ENCODE results near the gene CPNE4.

The CPNE4 gene

GRCh38 chr3:132004571-132004970, 30.2 kb downstream of the CPNE4 start:
- no peak for TF ChIP-seq SPI1 (IDR thresholded peaks at IDR 0.05; ENCODE audit: low read depth, low read length)
- TF ChIP-seq PAX5 (IDR thresholded peaks at IDR 0.05; ENCODE audit: insufficient read depth, low read length, severe bottlenecking): no peak
- TF ChIP-seq TAF1 (IDR thresholded peaks at IDR 0.05; ENCODE audit: low read depth, low read length): no peak
- TF ChIP-seq POLR2AphosphoS5 (IDR thresholded peaks at IDR 0.05; ENCODE audit: low read depth, low read length): no peak
- TF ChIP-seq POU2F2 (IDR thresholded peaks at IDR 0.05; ENCODE audit: low read depth, low read length): no peak
- TF ChIP-seq POLR2A (IDR thresholded peaks at IDR 0.05; ENCODE audit: low read depth, low read length): no peak
- no peak for FAIRE-seq
- no peak for DNase-seq (ENCODE audit: insufficient read length, low spot score)

- DNase-seq (ENCODE audit: insufficient read length, low spot score) (no peak), FAIRE-seq (no peak)
- TF ChIP-seq SPI1 (IDR thresholded peaks at IDR 0.05; ENCODE audit: low read depth, low read length) (no peak), POLR2AphosphoS5 (IDR thresholded peaks at IDR 0.05; ENCODE audit: low read depth, low read length) (no peak), PAX5 (IDR thresholded peaks at IDR 0.05; ENCODE audit: insufficient read depth, low read length, severe bottlenecking) (no peak), POLR2A (IDR thresholded peaks at IDR 0.05; ENCODE audit: low read depth, low read length) (no peak), TAF1 (IDR thresholded peaks at IDR 0.05; ENCODE audit: low read depth, low read length) (no peak), POU2F2 (IDR thresholded peaks at IDR 0.05; ENCODE audit: low read depth, low read length) (no peak)
Observed at GRCh38 chr3:132003685-132004084, 31.1 kb downstream of the CPNE4 start.

GRCh38 chr3:132001999-132002398, 32.8 kb downstream of the CPNE4 start:
- TF ChIP-seq PAX5 (IDR thresholded peaks at IDR 0.05; ENCODE audit: insufficient read depth, low read length, severe bottlenecking): no peak
- TF ChIP-seq POU2F2 (IDR thresholded peaks at IDR 0.05; ENCODE audit: low read depth, low read length): no peak
- no peak for TF ChIP-seq POLR2AphosphoS5 (IDR thresholded peaks at IDR 0.05; ENCODE audit: low read depth, low read length)
- no peak for TF ChIP-seq SPI1 (IDR thresholded peaks at IDR 0.05; ENCODE audit: low read depth, low read length)
- no peak for TF ChIP-seq POLR2A (IDR thresholded peaks at IDR 0.05; ENCODE audit: low read depth, low read length)
- TF ChIP-seq TAF1 (IDR thresholded peaks at IDR 0.05; ENCODE audit: low read depth, low read length): no peak
- FAIRE-seq: no peak
- DNase-seq (ENCODE audit: insufficient read length, low spot score): no peak

- no peak for FAIRE-seq
- TF ChIP-seq TAF1 (IDR thresholded peaks at IDR 0.05; ENCODE audit: low read depth, low read length) (no peak), POLR2A (IDR thresholded peaks at IDR 0.05; ENCODE audit: low read depth, low read length) (no peak), POLR2AphosphoS5 (IDR thresholded peaks at IDR 0.05; ENCODE audit: low read depth, low read length) (no peak), SPI1 (IDR thresholded peaks at IDR 0.05; ENCODE audit: low read depth, low read length) (no peak), POU2F2 (IDR thresholded peaks at IDR 0.05; ENCODE audit: low read depth, low read length) (no peak), PAX5 (IDR thresholded peaks at IDR 0.05; ENCODE audit: insufficient read depth, low read length, severe bottlenecking) (no peak)
Observed at GRCh38 chr3:132001036-132001435, 33.8 kb downstream of the CPNE4 start.

GRCh38 chr3:131998027-131998426, 36.8 kb downstream of the CPNE4 start:
- TF ChIP-seq SPI1 (IDR thresholded peaks at IDR 0.05; ENCODE audit: low read depth, low read length) (no peak), POLR2AphosphoS5 (IDR thresholded peaks at IDR 0.05; ENCODE audit: low read depth, low read length) (no peak), PAX5 (IDR thresholded peaks at IDR 0.05; ENCODE audit: insufficient read depth, low read length, severe bottlenecking) (no peak), TAF1 (IDR thresholded peaks at IDR 0.05; ENCODE audit: low read depth, low read length) (no peak), POLR2A (IDR thresholded peaks at IDR 0.05; ENCODE audit: low read depth, low read length) (no peak), POU2F2 (IDR thresholded peaks at IDR 0.05; ENCODE audit: low read depth, low read length) (no peak)
- FAIRE-seq (no peak), DNase-seq (ENCODE audit: insufficient read length, low spot score) (no peak)

More at GRCh38 chr3:132001036-132001435, 33.8 kb downstream of the CPNE4 start:
- DNase-seq (ENCODE audit: insufficient read length, low spot score): no peak

- TF ChIP-seq POU2F2 (IDR thresholded peaks at IDR 0.05; ENCODE audit: low read depth, low read length): no peak
- no peak for TF ChIP-seq TAF1 (IDR thresholded peaks at IDR 0.05; ENCODE audit: low read depth, low read length)
- no peak for TF ChIP-seq POLR2A (IDR thresholded peaks at IDR 0.05; ENCODE audit: low read depth, low read length)
- TF ChIP-seq POLR2AphosphoS5 (IDR thresholded peaks at IDR 0.05; ENCODE audit: low read depth, low read length): no peak
- TF ChIP-seq PAX5 (IDR thresholded peaks at IDR 0.05; ENCODE audit: insufficient read depth, low read length, severe bottlenecking): no peak
- FAIRE-seq (no peak), DNase-seq (ENCODE audit: insufficient read length, low spot score) (no peak)
Observed at GRCh38 chr3:131995891-131996290, 38.9 kb downstream of the CPNE4 start.

- FAIRE-seq (no peak), DNase-seq (ENCODE audit: insufficient read length, low spot score) (no peak)
- TF ChIP-seq POLR2A (IDR thresholded peaks at IDR 0.05; ENCODE audit: low read depth, low read length) (no peak), SPI1 (IDR thresholded peaks at IDR 0.05; ENCODE audit: low read depth, low read length) (no peak)
Observed at GRCh38 chr3:131989318-131989717, 45.5 kb downstream of the CPNE4 start.

- TF ChIP-seq PAX5 (IDR thresholded peaks at IDR 0.05; ENCODE audit: insufficient read depth, low read length, severe bottlenecking): no peak
- no peak for TF ChIP-seq SPI1 (IDR thresholded peaks at IDR 0.05; ENCODE audit: low read depth, low read length)
- TF ChIP-seq POLR2AphosphoS5 (IDR thresholded peaks at IDR 0.05; ENCODE audit: low read depth, low read length): no peak
- FAIRE-seq (no peak), DNase-seq (ENCODE audit: insufficient read length, low spot score) (no peak)
Observed at GRCh38 chr3:131988209-131988608, 46.6 kb downstream of the CPNE4 start.

- no peak for TF ChIP-seq PAX5 (IDR thresholded peaks at IDR 0.05; ENCODE audit: insufficient read depth, low read length, severe bottlenecking)
- no peak for TF ChIP-seq POLR2A (IDR thresholded peaks at IDR 0.05; ENCODE audit: low read depth, low read length)
- TF ChIP-seq TAF1 (IDR thresholded peaks at IDR 0.05; ENCODE audit: low read depth, low read length): no peak
- TF ChIP-seq SPI1 (IDR thresholded peaks at IDR 0.05; ENCODE audit: low read depth, low read length): no peak
- no peak for TF ChIP-seq POLR2AphosphoS5 (IDR thresholded peaks at IDR 0.05; ENCODE audit: low read depth, low read length)
- no peak for TF ChIP-seq POU2F2 (IDR thresholded peaks at IDR 0.05; ENCODE audit: low read depth, low read length)
- no peak for DNase-seq (ENCODE audit: insufficient read length, low spot score)
- no peak for FAIRE-seq
Observed at GRCh38 chr3:131983689-131984088, 51.1 kb downstream of the CPNE4 start.

GRCh38 chr3:131981323-131981722, 53.5 kb downstream of the CPNE4 start:
- no peak for DNase-seq (ENCODE audit: insufficient read length, low spot score)
- TF ChIP-seq POLR2AphosphoS5 (IDR thresholded peaks at IDR 0.05; ENCODE audit: low read depth, low read length) (no peak), POLR2A (IDR thresholded peaks at IDR 0.05; ENCODE audit: low read depth, low read length) (no peak), TAF1 (IDR thresholded peaks at IDR 0.05; ENCODE audit: low read depth, low read length) (no peak), POU2F2 (IDR thresholded peaks at IDR 0.05; ENCODE audit: low read depth, low read length) (no peak), PAX5 (IDR thresholded peaks at IDR 0.05; ENCODE audit: insufficient read depth, low read length, severe bottlenecking) (no peak), SPI1 (IDR thresholded peaks at IDR 0.05; ENCODE audit: low read depth, low read length) (no peak)
- no peak for FAIRE-seq

All from GM12891 (cell line).